K562 (cell line): Measurements from ENCODE around the gene GGA2. TPM values are rescaled to one million over a fixed set of nuclear protein-coding genes. Genes with fewer than 3 reads are reported as not detected.
A peak's percentile ranks its signal among the peaks of the same experiment; 100 is the strongest.

Source experiments
- CREM ChIP-seq: IDR thresholded peaks from 2 replicates; pipeline ENCODE4 v1.6.1; 2014; ENCODE audit warnings: antibody characterized with exemption, low read depth
- FOXJ2 ChIP-seq: fragments of 200-800 bp; sonication (Bioruptor generic); IDR thresholded peaks from 2 replicates; pipeline ENCODE4 v1.6.1; 2016; ENCODE audit warnings: missing genetic modification characterization, missing compliant biosample characterization
- HDGF ChIP-seq: fragments of 450-650 bp; IDR thresholded peaks from 2 replicates; pipeline ENCODE4 v1.6.1; 2016
- HEY1 ChIP-seq: fragments of 250-450 bp; sonication (Bioruptor Pico); IDR thresholded peaks from 2 replicates; pipeline ENCODE4 v1.5.0; 2020; ENCODE audit warnings: mild to moderate bottlenecking, moderate library complexity, borderline replicate concordance
- HMG20A ChIP-seq: fragments of 450-650 bp; formaldehyde crosslinking; conservative IDR thresholded peaks from 2 replicates; pipeline ENCODE4 v1.4.0; 2020; ENCODE audit warnings: mild to moderate bottlenecking, mixed read lengths
- MTA1 ChIP-seq: fragments of 450-650 bp; IDR thresholded peaks from 2 replicates; pipeline ENCODE4 v1.6.1; 2017; ENCODE audit warnings: borderline replicate concordance
- NFIC ChIP-seq: fragments of 450-650 bp; IDR thresholded peaks from 2 replicates; pipeline ENCODE4 v1.6.1; 2017; ENCODE audit warnings: mild to moderate bottlenecking, inconsistent platforms
- PHF20 ChIP-seq: fragments of 450-650 bp; IDR thresholded peaks from 2 replicates; pipeline ENCODE4 v1.6.1; 2018; ENCODE audit not compliant: partially characterized antibody
- POLR2AphosphoS2 ChIP-seq: IDR thresholded peaks from 2 replicates; pipeline ENCODE4 v1.6.1; 2012; ENCODE audit warnings: low read length, improper control_type of control experiment
- PTTG1 ChIP-seq: fragments of 450-650 bp; IDR thresholded peaks from 2 replicates; pipeline ENCODE4 v1.6.1; 2016; ENCODE audit warnings: low read depth, mild to moderate bottlenecking, missing genetic modification characterization, missing compliant biosample characterization
- SOX6 ChIP-seq: fragments of 450-650 bp; IDR thresholded peaks from 2 replicates; pipeline ENCODE4 v1.6.1; 2014; ENCODE audit warnings: mild to moderate bottlenecking
- TAL1 ChIP-seq: fragments of 450-650 bp; IDR thresholded peaks from 2 replicates; pipeline ENCODE4 v1.6.1; 2016; ENCODE audit warnings: mild to moderate bottlenecking
- YBX1 ChIP-seq: fragments of 450-650 bp; IDR thresholded peaks from 2 replicates; pipeline ENCODE4 v1.7.1; 2016; ENCODE audit warnings: mild to moderate bottlenecking
- ZC3H11A ChIP-seq: IDR thresholded peaks from 2 replicates; pipeline ENCODE4 v1.6.1; 2012; ENCODE audit warnings: low read depth, low read length, improper control_type of control experiment
- ZNF24 ChIP-seq: fragments of 450-650 bp; IDR thresholded peaks from 2 replicates; pipeline ENCODE4 v1.6.1; 2016
- polyA plus RNA-seq, 8 experiments: library from polyadenylated mRNA; depleted of rRNA in 4 of 8; stranded (reverse) in 5 of 8; unstranded in 3 of 8; fragments of >200 nt; fragmentation: Nextera tagmentation in 2 of 8; fragmentation: Illumina TruSeq in 1 of 8; extraction: Ambion mirVana in 2 of 8; extraction: Trizol in 1 of 8; gene quantifications; 2 replicates each; pipeline versions ENCODE4 v1.2.1 to v1.2.3, GENCODE V29; 2011 to 2014; ENCODE audit warnings: inconsistent platforms in 1 of 8, missing spikeins in 1 of 8
- total RNA-seq, 7 experiments: library from RNA; depleted of rRNA in 6 of 7; stranded (reverse); fragments of >200 nt in 6 of 7; fragmentation: Illumina TruSeq in 2 of 7; extraction: Trizol in 2 of 7; gene quantifications; 2 replicates each; pipeline versions ENCODE4 v1.2.1 to v1.2.3, GENCODE V29; 2011 to 2021; ENCODE audit warnings: low replicate concordance in 1 of 7
- TF ChIP-seq, protein P1 (sequence below): IDR thresholded peaks from 2 replicates; pipeline ENCODE4 v1.6.1; 2011; ENCODE audit not compliant: insufficient read length; ENCODE audit errors: extremely low read depth
- TF ChIP-seq, protein P2 (sequence below), 2 experiments: fragments of 450-650 bp in 1 of 2; sonication (generic) in 1 of 2; formaldehyde crosslinking in 1 of 2; IDR thresholded peaks; 2 replicates each; pipeline versions ENCODE4 v1.7.1 to v1.9.0; 2016 to 2022; ENCODE audit warnings: inconsistent platforms in 1 of 2, mild to moderate bottlenecking in 1 of 2, missing genetic modification reagents in 1 of 2
- TF ChIP-seq, protein P3 (sequence below): sonication (generic); formaldehyde crosslinking; IDR thresholded peaks from 2 replicates; pipeline ENCODE4 v1.8.0; 2022; ENCODE audit warnings: mild to moderate bottlenecking, missing genetic modification reagents

Gene GGA2
- total and polyA plus RNA-seq, 9 of the 15 experiments (the other 6 are each of a cell fraction or from before 2014, with no cell fraction given) = 11.9 to 133 (median 66.3) TPM

DNA sequence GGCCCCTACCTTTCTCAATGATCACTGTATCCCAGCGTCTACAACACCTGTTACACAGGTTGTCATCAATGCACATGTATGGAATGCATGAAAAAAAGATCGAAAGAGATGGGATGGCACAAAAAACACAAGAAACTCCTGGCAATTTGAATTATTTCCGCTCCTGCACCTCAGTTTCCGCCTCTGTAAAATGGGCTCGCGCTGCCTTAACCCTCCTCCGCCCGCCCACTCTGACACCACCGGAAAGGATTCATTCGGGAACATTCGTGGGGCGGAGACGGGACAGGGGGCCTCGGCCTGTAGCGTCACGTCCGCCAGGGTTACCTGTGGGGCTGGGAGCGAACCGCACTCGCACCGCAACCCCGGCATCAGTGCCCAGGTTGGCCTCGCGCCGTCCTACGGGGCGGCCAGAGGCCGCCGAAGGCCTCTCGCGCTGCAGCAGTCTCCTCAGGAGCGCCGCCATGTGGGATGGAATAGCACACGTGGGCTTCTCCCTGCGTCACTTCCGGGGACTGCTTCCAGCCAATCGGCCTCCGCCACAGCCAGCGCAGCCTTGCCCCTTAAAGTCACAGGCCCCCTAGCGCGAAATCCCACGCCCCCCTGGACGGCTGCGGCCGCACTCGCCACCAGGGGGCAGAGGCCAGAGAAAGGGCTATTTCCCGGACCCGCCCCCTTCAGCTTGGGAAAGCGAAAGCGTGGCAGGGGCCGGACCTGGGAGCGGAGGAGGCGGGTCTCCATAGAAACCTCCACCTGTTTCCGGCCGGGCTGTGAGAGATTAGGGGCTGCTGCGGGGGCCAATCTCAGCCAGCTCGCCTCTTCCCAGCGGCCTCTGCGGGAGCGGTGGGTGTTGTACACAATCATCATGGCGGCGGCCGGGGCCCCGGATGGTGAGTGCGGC, 46.8 kb upstream of the GGA2 start, which contains the start of the genes EARS2 and UBFD1 (continued):
- TF ChIP-seq, protein P1, sequence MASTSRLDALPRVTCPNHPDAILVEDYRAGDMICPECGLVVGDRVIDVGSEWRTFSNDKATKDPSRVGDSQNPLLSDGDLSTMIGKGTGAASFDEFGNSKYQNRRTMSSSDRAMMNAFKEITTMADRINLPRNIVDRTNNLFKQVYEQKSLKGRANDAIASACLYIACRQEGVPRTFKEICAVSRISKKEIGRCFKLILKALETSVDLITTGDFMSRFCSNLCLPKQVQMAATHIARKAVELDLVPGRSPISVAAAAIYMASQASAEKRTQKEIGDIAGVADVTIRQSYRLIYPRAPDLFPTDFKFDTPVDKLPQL = no peak
- TF ChIP-seq FOXJ2 (tag) = peak; percentile 59; the same call in 1 of the 2 replicates
- TF ChIP-seq, protein P2, sequence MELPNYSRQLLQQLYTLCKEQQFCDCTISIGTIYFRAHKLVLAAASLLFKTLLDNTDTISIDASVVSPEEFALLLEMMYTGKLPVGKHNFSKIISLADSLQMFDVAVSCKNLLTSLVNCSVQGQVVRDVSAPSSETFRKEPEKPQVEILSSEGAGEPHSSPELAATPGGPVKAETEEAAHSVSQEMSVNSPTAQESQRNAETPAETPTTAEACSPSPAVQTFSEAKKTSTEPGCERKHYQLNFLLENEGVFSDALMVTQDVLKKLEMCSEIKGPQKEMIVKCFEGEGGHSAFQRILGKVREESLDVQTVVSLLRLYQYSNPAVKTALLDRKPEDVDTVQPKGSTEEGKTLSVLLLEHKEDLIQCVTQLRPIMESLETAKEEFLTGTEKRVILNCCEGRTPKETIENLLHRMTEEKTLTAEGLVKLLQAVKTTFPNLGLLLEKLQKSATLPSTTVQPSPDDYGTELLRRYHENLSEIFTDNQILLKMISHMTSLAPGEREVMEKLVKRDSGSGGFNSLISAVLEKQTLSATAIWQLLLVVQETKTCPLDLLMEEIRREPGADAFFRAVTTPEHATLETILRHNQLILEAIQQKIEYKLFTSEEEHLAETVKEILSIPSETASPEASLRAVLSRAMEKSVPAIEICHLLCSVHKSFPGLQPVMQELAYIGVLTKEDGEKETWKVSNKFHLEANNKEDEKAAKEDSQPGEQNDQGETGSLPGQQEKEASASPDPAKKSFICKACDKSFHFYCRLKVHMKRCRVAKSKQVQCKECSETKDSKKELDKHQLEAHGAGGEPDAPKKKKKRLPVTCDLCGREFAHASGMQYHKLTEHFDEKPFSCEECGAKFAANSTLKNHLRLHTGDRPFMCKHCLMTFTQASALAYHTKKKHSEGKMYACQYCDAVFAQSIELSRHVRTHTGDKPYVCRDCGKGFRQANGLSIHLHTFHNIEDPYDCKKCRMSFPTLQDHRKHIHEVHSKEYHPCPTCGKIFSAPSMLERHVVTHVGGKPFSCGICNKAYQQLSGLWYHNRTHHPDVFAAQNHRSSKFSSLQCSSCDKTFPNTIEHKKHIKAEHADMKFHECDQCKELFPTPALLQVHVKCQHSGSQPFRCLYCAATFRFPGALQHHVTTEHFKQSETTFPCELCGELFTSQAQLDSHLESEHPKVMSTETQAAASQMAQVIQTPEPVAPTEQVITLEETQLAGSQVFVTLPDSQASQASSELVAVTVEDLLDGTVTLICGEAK (IDR thresholded peaks at IDR 0.05) = peak; percentile 91
- TF ChIP-seq, protein P2 (CRISPR knock-in tag; IDR thresholded peaks at IDR 0.05) = no peak
- no peak for TF ChIP-seq YBX1
- TF ChIP-seq, protein P3, sequence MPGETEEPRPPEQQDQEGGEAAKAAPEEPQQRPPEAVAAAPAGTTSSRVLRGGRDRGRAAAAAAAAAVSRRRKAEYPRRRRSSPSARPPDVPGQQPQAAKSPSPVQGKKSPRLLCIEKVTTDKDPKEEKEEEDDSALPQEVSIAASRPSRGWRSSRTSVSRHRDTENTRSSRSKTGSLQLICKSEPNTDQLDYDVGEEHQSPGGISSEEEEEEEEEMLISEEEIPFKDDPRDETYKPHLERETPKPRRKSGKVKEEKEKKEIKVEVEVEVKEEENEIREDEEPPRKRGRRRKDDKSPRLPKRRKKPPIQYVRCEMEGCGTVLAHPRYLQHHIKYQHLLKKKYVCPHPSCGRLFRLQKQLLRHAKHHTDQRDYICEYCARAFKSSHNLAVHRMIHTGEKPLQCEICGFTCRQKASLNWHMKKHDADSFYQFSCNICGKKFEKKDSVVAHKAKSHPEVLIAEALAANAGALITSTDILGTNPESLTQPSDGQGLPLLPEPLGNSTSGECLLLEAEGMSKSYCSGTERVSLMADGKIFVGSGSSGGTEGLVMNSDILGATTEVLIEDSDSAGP (CRISPR knock-in tag) = peak; percentile 99
- peak; percentile 95 for TF ChIP-seq CREM
- TF ChIP-seq HDGF = peak; percentile 69; the same call in 1 of the 2 replicates
- peak; percentile 44; the same call in 1 of the 2 replicates for TF ChIP-seq TAL1
- peak; percentile 82 for TF ChIP-seq PHF20
- no peak for TF ChIP-seq ZC3H11A
- TF ChIP-seq MTA1 = 0 out of 2 replicates have a peak, but pooled peaks have one; percentile 20
- TF ChIP-seq HMG20A (CRISPR knock-in tag) = no peak
- no peak for TF ChIP-seq HEY1 (CRISPR knock-in tag)
- TF ChIP-seq ZNF24 = peak; percentile 23; the same call in 1 of the 2 replicates
- TF ChIP-seq POLR2AphosphoS2 = no peak
- TF ChIP-seq NFIC = peak; percentile 16
- TF ChIP-seq SOX6 = peak; percentile 76; the same call in 1 of the 2 replicates
- TF ChIP-seq PTTG1 = no peak
